Measurements from ENCODE around the gene RNF169. TPM values are rescaled to one million over a fixed set of nuclear protein-coding genes. Genes with fewer than 3 reads are reported as not detected.
"Not testable (repeated sequence)": the region's sequence is repeated elsewhere in the genome, so short reads cannot be mapped to it uniquely, and the experiment has no call there.

The RNF169 gene
- total RNA-seq, 1 donor from 2014 or later, result 18.2 TPM

- no peak for DNase-seq (ENCODE audit: low read depth)
Measured at GRCh38 chr11:74822170-74822569, 73.5 kb downstream of the RNF169 start.

- no peak for DNase-seq (ENCODE audit: low read depth)
Measured at GRCh38 chr11:74824285-74824982, 75.8 kb downstream of the RNF169 start.

GRCh38 chr11:74825596-74825995 lies 76.9 kb downstream of the RNF169 start:
- DNase-seq (ENCODE audit: low read depth), result not testable (repeated sequence)

- no peak for DNase-seq (ENCODE audit: low read depth)
Measured at GRCh38 chr11:74826901-74827300, 78.3 kb downstream of the RNF169 start.

- DNase-seq (ENCODE audit: low read depth), result no peak
Measured at GRCh38 chr11:74837191-74837590, 88.5 kb downstream of the RNF169 start.

GRCh38 chr11:74838188-74838587 lies 89.5 kb downstream of the RNF169 start:
- DNase-seq (ENCODE audit: low read depth), result no peak

- DNase-seq (ENCODE audit: low read depth), result no peak
Measured at GRCh38 chr11:74839446-74839845, 90.8 kb downstream of the RNF169 start.

- DNase-seq (ENCODE audit: low read depth), result no peak
Measured at GRCh38 chr11:74839971-74840370, 91.3 kb downstream of the RNF169 start.

- DNase-seq (ENCODE audit: low read depth), result peak; percentile 25
Measured at GRCh38 chr11:74840486-74840885, 91.8 kb downstream of the RNF169 start.

GRCh38 chr11:74842967-74843366 lies 94.3 kb downstream of the RNF169 start:
- DNase-seq (ENCODE audit: low read depth), result no peak

- no peak for DNase-seq (ENCODE audit: low read depth)
Measured at GRCh38 chr11:74844072-74844471, 95.4 kb downstream of the RNF169 start.

GRCh38 chr11:74844865-74845264 lies 96.2 kb downstream of the RNF169 start:
- DNase-seq (ENCODE audit: low read depth), result no peak

- DNase-seq (ENCODE audit: low read depth), result no peak
Measured at GRCh38 chr11:74845978-74846517, 97.4 kb downstream of the RNF169 start.

- DNase-seq (ENCODE audit: low read depth), result peak; percentile 6
Measured at GRCh38 chr11:74846770-74847169, 98.1 kb downstream of the RNF169 start.

- no peak for DNase-seq (ENCODE audit: low read depth)
Measured at GRCh38 chr11:74847395-74847794, 98.7 kb downstream of the RNF169 start.

GRCh38 chr11:74847895-74848294 lies 99.2 kb downstream of the RNF169 start:
- DNase-seq (ENCODE audit: low read depth), result no peak

- peak; percentile 40 for DNase-seq (ENCODE audit: low read depth)
Measured at GRCh38 chr11:74849525-74850391, 101.1 kb downstream of the RNF169 start.

GRCh38 chr11:74853223-74853622 lies 104.6 kb downstream of the RNF169 start:
- no peak for DNase-seq (ENCODE audit: low read depth)

GRCh38 chr11:74860743-74861142 lies 112.1 kb downstream of the RNF169 start:
- no peak for DNase-seq (ENCODE audit: low read depth)

GRCh38 chr11:74863410-74863809 lies 114.8 kb downstream of the RNF169 start:
- DNase-seq (ENCODE audit: low read depth), result no peak

- DNase-seq (ENCODE audit: low read depth), result no peak
Measured at GRCh38 chr11:74866557-74866956, 117.9 kb downstream of the RNF169 start.

GRCh38 chr11:74870485-74870884 lies 121.8 kb downstream of the RNF169 start:
- no peak for DNase-seq (ENCODE audit: low read depth)

GRCh38 chr11:74871037-74871436 lies 122.4 kb downstream of the RNF169 start:
- no peak for DNase-seq (ENCODE audit: low read depth)

Measured in renal cortical epithelial cell (primary cell).